ENCODE results near the gene USP33.

DNA sequence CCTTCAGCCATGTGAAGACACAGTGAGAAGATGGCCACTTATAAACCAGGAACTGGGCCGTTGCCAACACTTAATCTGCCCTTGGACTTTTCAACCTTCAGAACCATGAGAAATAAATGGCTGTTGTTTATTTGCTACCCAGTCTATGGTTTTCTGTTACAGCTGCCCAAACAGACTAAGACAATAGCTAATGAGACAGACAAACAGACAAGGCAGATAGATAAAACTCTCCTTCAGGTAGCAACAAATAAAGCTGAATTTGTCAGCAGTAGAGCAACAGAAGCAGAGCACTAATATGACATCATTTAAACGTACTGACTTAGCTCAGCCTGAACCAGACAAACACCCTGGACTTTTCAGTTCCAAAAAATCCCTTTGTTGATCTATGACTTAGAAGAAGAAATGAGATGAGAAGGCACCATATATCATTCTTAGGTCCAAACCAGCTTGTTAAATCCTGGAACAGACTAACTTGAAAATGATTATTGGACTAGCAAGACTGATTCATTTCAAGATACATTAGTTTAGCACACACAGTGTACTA is 104.1 kb downstream of the USP33 start:
- no peak for TF ChIP-seq CTCF (IDR thresholded peaks at IDR 0.05)
- TF ChIP-seq POLR2A (IDR thresholded peaks at IDR 0.05): no peak
